Measurements from ENCODE around the gene SSPN.

DNA sequence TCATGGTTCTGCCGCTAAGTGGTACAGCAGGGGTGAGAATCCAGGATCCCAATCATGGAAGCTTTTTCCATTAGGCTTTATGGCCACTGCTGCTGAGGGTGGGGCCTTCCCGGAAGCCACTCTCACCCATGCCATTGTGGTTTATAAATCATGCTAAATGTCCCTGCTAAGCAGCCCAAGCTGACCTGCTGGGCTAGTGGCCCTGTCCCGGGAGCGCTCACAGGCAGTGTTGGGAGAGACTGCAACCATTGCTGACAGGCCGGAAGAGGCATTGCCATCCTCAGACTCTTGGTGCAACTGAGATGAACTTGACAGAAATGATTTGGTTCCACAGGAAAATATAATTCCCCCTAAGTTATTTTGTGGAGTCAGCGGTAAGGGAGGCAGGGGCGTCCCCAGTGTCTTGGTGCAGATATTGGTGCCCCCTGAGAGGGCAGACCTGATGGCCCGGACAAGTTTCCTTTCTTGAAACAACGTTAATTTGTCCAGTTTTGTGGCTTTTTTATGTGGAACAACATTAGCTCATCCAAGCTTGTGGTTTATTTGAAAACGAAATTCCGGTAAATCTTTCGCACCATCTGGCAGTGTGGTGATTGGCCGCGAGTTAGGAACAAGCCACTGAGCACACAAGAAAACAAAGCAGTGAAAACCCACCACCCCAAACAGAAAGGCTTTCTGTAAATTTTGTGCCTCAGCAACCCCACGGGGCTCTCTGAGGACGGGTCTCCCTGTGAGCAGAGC is 82.3 kb downstream of the SSPN start:
- TF ChIP-seq POLR2A (IDR thresholded peaks at IDR 0.05) = no peak
- TF ChIP-seq, protein P1, sequence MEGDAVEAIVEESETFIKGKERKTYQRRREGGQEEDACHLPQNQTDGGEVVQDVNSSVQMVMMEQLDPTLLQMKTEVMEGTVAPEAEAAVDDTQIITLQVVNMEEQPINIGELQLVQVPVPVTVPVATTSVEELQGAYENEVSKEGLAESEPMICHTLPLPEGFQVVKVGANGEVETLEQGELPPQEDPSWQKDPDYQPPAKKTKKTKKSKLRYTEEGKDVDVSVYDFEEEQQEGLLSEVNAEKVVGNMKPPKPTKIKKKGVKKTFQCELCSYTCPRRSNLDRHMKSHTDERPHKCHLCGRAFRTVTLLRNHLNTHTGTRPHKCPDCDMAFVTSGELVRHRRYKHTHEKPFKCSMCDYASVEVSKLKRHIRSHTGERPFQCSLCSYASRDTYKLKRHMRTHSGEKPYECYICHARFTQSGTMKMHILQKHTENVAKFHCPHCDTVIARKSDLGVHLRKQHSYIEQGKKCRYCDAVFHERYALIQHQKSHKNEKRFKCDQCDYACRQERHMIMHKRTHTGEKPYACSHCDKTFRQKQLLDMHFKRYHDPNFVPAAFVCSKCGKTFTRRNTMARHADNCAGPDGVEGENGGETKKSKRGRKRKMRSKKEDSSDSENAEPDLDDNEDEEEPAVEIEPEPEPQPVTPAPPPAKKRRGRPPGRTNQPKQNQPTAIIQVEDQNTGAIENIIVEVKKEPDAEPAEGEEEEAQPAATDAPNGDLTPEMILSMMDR (IDR thresholded peaks at IDR 0.05) = no peak
